ENCODE results near the gene HOXB2.

The HOXB2 gene

DNA sequence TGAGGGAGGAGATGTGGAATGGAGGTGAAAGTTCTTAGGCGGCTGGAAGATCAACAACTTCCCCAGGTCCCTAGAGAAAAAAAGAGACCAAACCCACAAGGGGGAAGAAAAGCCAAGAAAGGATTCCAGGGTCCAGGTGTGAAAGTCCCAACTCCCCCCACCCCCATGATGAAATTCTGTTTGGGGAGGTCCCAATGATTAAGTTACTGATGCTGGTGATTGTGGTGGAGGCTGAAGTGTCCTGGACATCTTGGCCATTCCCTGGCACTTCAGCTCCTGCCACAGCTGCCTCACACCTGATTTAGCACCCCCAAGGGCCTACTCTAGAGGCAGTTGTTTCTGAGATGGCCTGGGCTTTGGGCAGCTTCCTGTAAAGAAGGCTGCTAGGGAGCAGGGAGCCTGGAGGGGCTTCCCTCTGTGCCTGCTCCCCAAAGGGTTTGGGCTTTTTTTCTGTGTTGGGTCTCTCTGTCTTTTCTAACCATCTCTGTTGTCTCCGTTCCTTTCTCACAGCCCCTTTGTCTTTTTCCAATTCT is 20.2 kb upstream of the HOXB2 start:
- peaks cover 100% of the 10 kb centered on the region for H3K27me3 ChIP-seq (ENCODE audit: control insufficient read depth, insufficient read depth, low read length)
- peak overlapping the region; percentile 75 for H3K9ac ChIP-seq (ENCODE audit: low read length)
- peak overlapping the region; percentile 56; the same call in 1 of the 2 replicates for H3K4me3 ChIP-seq (ENCODE audit: low read depth, low read length)
- no peaks in the 10 kb centered on the region for H3K36me3 ChIP-seq (ENCODE audit: control insufficient read depth, insufficient read depth, low read length)
- 0 out of 2 replicates have a peak, but pooled peaks cover 2% of the 10 kb centered on the region for H3K9me3 ChIP-seq (ENCODE audit: control insufficient read depth, insufficient read depth, low read depth, low read length)
- peaks cover 66% of the 10 kb centered on the region for H3K4me1 ChIP-seq (ENCODE audit: control insufficient read depth, insufficient read depth, low read length)
- H3K27ac ChIP-seq (ENCODE audit: low read depth, low read length) = no peak overlapping the region

GRCh38 chr17:48564188-48565021 is 19.5 kb upstream of the HOXB2 start:
- H3K4me1 ChIP-seq (ENCODE audit: control insufficient read depth, insufficient read depth, low read length) = peaks cover 68% of the 10 kb centered on the region
- 0 out of 2 replicates have a peak, but pooled peaks cover 2% of the 10 kb centered on the region for H3K9me3 ChIP-seq (ENCODE audit: control insufficient read depth, insufficient read depth, low read depth, low read length)
- no peaks in the 10 kb centered on the region for H3K36me3 ChIP-seq (ENCODE audit: control insufficient read depth, insufficient read depth, low read length)
- H3K9ac ChIP-seq (ENCODE audit: low read length) = peak overlapping the region; percentile 75
- H3K4me3 ChIP-seq (ENCODE audit: low read depth, low read length) = peak overlapping the region; percentile 56
- no peak overlapping the region for H3K27ac ChIP-seq (ENCODE audit: low read depth, low read length)
- H3K27me3 ChIP-seq (ENCODE audit: control insufficient read depth, insufficient read depth, low read length) = peaks cover 100% of the 10 kb centered on the region

GRCh38 chr17:48563867-48564187 is 18.9 kb upstream of the HOXB2 start:
- Histone ChIP-seq H3K4me1 (ENCODE audit: control insufficient read depth, insufficient read depth, low read length) (peaks cover 69% of the 10 kb centered on the region), H3K36me3 (ENCODE audit: control insufficient read depth, insufficient read depth, low read length) (no peaks in the 10 kb centered on the region), H3K4me3 (ENCODE audit: low read depth, low read length) (peak overlapping the region; percentile 9; the same call in 1 of the 2 replicates), H3K9ac (ENCODE audit: low read length) (no peak overlapping the region), H3K27ac (ENCODE audit: low read depth, low read length) (no peak overlapping the region), H3K27me3 (ENCODE audit: control insufficient read depth, insufficient read depth, low read length) (peaks cover 100% of the 10 kb centered on the region), H3K9me3 (ENCODE audit: control insufficient read depth, insufficient read depth, low read depth, low read length) (0 out of 2 replicates have a peak, but pooled peaks cover 2% of the 10 kb centered on the region)

DNA sequence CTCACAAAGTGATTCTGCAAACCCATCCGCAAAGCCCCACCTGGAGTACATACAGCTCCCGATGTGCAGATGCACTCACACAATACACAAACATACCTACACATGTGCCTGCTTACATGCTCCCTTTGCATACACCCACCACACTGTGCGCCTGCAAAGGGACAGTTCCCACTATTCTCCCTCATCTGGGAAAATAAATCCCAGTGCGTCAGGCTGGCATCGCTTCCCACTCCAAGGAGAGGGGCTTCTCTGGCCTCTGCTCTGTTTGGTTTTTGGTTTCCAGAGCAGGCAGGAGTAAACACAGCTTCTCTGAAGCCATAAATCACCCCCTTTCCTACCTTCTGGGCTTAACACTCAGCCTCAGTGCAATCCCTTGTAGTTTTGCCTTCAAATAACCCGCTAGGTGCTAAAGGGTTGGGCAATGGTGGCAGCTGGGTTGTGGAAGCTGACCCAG is 18.5 kb upstream of the HOXB2 start:
- no peaks in the 10 kb centered on the region for H3K36me3 ChIP-seq (ENCODE audit: control insufficient read depth, insufficient read depth, low read length)
- H3K4me3 ChIP-seq (ENCODE audit: low read depth, low read length) = peak overlapping the region; percentile 9; the same call in 1 of the 2 replicates
- H3K9me3 ChIP-seq (ENCODE audit: control insufficient read depth, insufficient read depth, low read depth, low read length) = 0 out of 2 replicates have a peak, but pooled peaks cover 2% of the 10 kb centered on the region
- no peak overlapping the region for H3K27ac ChIP-seq (ENCODE audit: low read depth, low read length)
- peaks cover 100% of the 10 kb centered on the region for H3K27me3 ChIP-seq (ENCODE audit: control insufficient read depth, insufficient read depth, low read length)
- no peak overlapping the region for H3K9ac ChIP-seq (ENCODE audit: low read length)
- peaks cover 69% of the 10 kb centered on the region for H3K4me1 ChIP-seq (ENCODE audit: control insufficient read depth, insufficient read depth, low read length)

DNA sequence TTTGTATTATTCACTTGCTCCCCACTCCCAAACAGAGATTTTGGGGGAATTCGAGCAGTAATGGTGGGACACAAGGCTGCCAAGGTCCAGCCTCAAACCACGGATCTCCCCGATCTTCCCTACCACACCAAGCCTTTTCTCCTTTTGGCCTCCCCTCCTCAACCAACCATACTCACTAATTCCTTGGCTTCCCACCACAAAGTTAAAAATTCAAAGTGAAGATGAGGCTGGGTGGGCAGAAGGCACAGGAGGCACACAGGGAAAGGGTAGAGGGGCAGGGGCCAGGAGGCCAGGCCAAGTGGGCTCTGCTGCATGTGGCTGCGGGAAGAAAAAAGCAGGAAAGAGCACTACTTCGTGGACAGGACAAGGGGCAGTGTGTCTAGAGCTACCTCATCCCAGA is 18.0 kb upstream of the HOXB2 start:
- Histone ChIP-seq H3K36me3 (ENCODE audit: control insufficient read depth, insufficient read depth, low read length) (no peaks in the 10 kb centered on the region), H3K4me1 (ENCODE audit: control insufficient read depth, insufficient read depth, low read length) (peaks cover 68% of the 10 kb centered on the region), H3K9ac (ENCODE audit: low read length) (no peak overlapping the region), H3K27me3 (ENCODE audit: control insufficient read depth, insufficient read depth, low read length) (peaks cover 100% of the 10 kb centered on the region), H3K9me3 (ENCODE audit: control insufficient read depth, insufficient read depth, low read depth, low read length) (0 out of 2 replicates have a peak, but pooled peaks cover 2% of the 10 kb centered on the region), H3K4me3 (ENCODE audit: low read depth, low read length) (no peak overlapping the region; the same call in 1 of the 2 replicates), H3K27ac (ENCODE audit: low read depth, low read length) (no peak overlapping the region; the same call in 1 of the 2 replicates)

DNA sequence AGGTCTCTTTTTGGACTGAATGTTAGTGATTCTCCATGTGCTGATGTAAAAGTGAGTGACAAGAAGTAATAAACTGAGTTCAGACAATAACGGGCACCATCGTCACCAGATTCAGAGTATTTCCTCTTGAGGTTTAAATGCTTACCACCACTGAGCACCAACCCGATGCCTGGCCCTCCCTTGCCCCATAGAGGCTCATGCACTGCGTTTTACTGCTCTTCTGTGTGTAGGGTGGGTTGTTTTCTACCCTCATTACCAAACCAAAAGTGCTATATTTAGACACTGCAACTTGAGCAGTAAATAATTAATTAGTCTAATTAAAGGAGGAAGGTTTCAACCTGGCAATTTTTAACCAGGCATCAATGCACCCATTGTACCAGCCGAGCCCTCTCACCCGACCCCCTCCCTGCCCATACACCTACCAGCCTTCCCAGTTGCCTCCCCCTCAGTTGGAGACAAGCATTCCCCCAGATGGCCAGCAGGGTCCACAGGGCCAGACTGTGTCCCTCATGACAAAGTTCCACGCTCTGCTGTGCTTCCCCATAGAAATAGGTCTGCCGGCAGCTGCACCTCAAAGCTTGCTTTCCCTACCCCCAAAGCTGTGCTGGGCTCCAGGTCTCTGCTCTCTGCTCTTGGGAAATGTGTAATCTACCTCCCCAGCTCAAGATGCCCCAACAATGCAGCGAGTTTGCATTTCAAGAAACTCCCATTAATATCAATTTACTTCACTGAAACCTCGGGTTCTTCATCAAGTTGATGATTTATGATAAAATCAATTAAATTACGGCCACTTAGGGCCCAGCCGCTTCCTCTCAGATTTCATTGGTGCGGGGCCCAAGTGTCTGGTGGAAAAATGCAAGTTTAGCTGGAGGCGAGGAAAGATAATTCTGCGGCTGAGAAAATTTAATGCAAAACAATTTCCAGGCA is 17.2 kb upstream of the HOXB2 start:
- Histone ChIP-seq H3K4me3 (ENCODE audit: low read depth, low read length) (no peak overlapping the region), H3K36me3 (ENCODE audit: control insufficient read depth, insufficient read depth, low read length) (no peaks in the 10 kb centered on the region), H3K27me3 (ENCODE audit: control insufficient read depth, insufficient read depth, low read length) (peaks cover 100% of the 10 kb centered on the region), H3K4me1 (ENCODE audit: control insufficient read depth, insufficient read depth, low read length) (peaks cover 61% of the 10 kb centered on the region), H3K9ac (ENCODE audit: low read length) (no peak overlapping the region), H3K9me3 (ENCODE audit: control insufficient read depth, insufficient read depth, low read depth, low read length) (0 out of 2 replicates have a peak, but pooled peaks cover 2% of the 10 kb centered on the region), H3K27ac (ENCODE audit: low read depth, low read length) (no peak overlapping the region)

DNA sequence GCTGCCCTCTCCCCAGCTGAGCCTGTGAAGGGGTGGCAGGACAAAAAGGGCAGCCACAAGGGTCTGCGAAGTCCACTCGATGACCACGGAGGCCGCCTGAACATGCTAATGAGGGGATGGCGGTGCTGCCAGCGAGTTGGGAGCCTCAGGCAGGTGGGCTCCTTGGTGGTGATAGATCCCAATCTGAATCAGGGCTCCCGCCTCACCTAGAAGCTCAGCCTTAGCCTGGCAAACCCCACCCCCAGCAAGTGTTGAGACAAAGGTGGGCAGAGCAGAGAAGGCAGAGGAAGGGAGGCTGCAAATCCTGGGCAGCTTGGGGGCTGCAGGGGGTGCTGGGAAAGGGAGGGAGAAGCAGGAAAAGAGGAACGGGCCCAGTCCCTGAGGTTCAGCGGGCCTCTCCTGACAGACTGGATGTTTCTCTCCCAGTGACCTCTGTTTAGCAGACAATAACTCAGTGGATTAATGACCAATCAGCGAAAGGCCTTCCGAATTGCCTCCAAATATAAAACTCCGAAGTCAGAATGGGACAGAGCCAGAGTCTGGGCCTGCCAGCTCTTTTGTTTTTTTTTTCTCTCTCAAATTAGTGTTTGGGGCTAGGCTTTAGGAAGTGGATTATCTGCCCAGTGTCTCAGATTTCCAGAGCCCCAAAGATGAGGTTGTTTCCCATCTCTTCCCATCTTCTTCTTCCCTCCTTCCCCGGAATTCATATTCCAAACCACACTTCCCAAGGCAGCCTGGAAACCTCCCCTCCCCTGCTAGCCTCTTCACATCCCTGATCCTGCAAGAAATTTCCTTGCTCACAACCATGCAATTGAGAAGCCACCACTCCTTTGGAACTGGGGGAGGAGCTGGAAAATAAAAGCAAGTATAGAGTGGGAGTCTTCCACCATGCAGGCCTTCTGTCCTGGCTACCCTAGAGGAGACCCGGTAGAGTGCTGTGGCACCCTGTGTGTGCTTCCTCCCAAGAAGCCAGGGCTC is 15.2 kb upstream of the HOXB2 start:
- Histone ChIP-seq H3K27me3 (ENCODE audit: control insufficient read depth, insufficient read depth, low read length) (peaks cover 99% of the 10 kb centered on the region), H3K9ac (ENCODE audit: low read length) (no peak overlapping the region), H3K4me1 (ENCODE audit: control insufficient read depth, insufficient read depth, low read length) (peaks cover 47% of the 10 kb centered on the region), H3K36me3 (ENCODE audit: control insufficient read depth, insufficient read depth, low read length) (no peaks in the 10 kb centered on the region), H3K4me3 (ENCODE audit: low read depth, low read length) (no peak overlapping the region), H3K27ac (ENCODE audit: low read depth, low read length) (no peak overlapping the region), H3K9me3 (ENCODE audit: control insufficient read depth, insufficient read depth, low read depth, low read length) (no peaks in the 10 kb centered on the region)

- no peak overlapping the region for H3K27ac ChIP-seq (ENCODE audit: low read depth, low read length)
- H3K27me3 ChIP-seq (ENCODE audit: control insufficient read depth, insufficient read depth, low read length) = peaks cover 99% of the 10 kb centered on the region
Observed at GRCh38 chr17:48559122-48559839, 14.4 kb upstream of the HOXB2 start.

GRCh38 chr17:48558831-48559121 is 13.9 kb upstream of the HOXB2 start:
- no peaks in the 10 kb centered on the region for H3K36me3 ChIP-seq (ENCODE audit: control insufficient read depth, insufficient read depth, low read length)
- no peaks in the 10 kb centered on the region for H3K9me3 ChIP-seq (ENCODE audit: control insufficient read depth, insufficient read depth, low read depth, low read length)
- H3K27me3 ChIP-seq (ENCODE audit: control insufficient read depth, insufficient read depth, low read length) = peaks cover 99% of the 10 kb centered on the region
- H3K4me3 ChIP-seq (ENCODE audit: low read depth, low read length) = no peak overlapping the region
- H3K4me1 ChIP-seq (ENCODE audit: control insufficient read depth, insufficient read depth, low read length) = peaks cover 47% of the 10 kb centered on the region
- no peak overlapping the region for H3K9ac ChIP-seq (ENCODE audit: low read length)
- no peak overlapping the region for H3K27ac ChIP-seq (ENCODE audit: low read depth, low read length)

More at GRCh38 chr17:48559122-48559839, 14.4 kb upstream of the HOXB2 start:
- Histone ChIP-seq H3K36me3 (ENCODE audit: control insufficient read depth, insufficient read depth, low read length) (no peaks in the 10 kb centered on the region), H3K9me3 (ENCODE audit: control insufficient read depth, insufficient read depth, low read depth, low read length) (no peaks in the 10 kb centered on the region), H3K4me3 (ENCODE audit: low read depth, low read length) (no peak overlapping the region), H3K9ac (ENCODE audit: low read length) (no peak overlapping the region), H3K4me1 (ENCODE audit: control insufficient read depth, insufficient read depth, low read length) (peaks cover 42% of the 10 kb centered on the region)
